K562 (cell line): ENCODE data around the gene GFOD1. TPM values are rescaled to one million over a fixed set of nuclear protein-coding genes. Genes with fewer than 3 reads are reported as not detected.
A peak's percentile ranks its signal among the peaks of the same experiment; 100 is the strongest.

Experiments used
- ASH1L ChIP-seq: fragments of 450-650 bp; IDR thresholded peaks from 2 replicates; pipeline ENCODE4 v1.6.1; 2018; ENCODE audit warnings: borderline replicate concordance, mild to moderate bottlenecking, low read depth; ENCODE audit not compliant: partially characterized antibody
- CBFA2T2 ChIP-seq: fragments of 450-650 bp; conservative IDR thresholded peaks from 2 replicates; pipeline ENCODE4 v1.6.1; 2017; ENCODE audit warnings: mild to moderate bottlenecking
- CBFA2T3 ChIP-seq: fragments of 450-650 bp; IDR thresholded peaks from 2 replicates; pipeline ENCODE4 v1.6.1; 2017
- CBX3 ChIP-seq, 2 experiments: IDR thresholded peaks; 1 replicate in 1 of 2; 2 replicates in 1 of 2; pipeline ENCODE4 v1.6.1; 2012; ENCODE audit warnings: inconsistent platforms in 2 of 2, low read length in 2 of 2, borderline replicate concordance in 1 of 2, control low read depth in 1 of 2
- ELF2 ChIP-seq: fragments of 250-450 bp; sonication (Bioruptor Pico); IDR thresholded peaks from 2 replicates; pipeline ENCODE4 v1.5.0; 2021; ENCODE audit warnings: mild to moderate bottlenecking
- HDAC3 ChIP-seq: fragments of 450-650 bp; IDR thresholded peaks from 2 replicates; pipeline ENCODE4 v1.6.1; 2018; ENCODE audit warnings: borderline replicate concordance, mild to moderate bottlenecking, moderate library complexity; ENCODE audit not compliant: partially characterized antibody
- MCM2 ChIP-seq: fragments of 450-650 bp; IDR thresholded peaks from 2 replicates; pipeline ENCODE4 v1.6.1; 2017; ENCODE audit warnings: low read depth, mild to moderate bottlenecking
- MTA1 ChIP-seq: fragments of 450-650 bp; IDR thresholded peaks from 2 replicates; pipeline ENCODE4 v1.6.1; 2017; ENCODE audit warnings: borderline replicate concordance
- NBN ChIP-seq: fragments of 450-650 bp; IDR thresholded peaks from 2 replicates; pipeline ENCODE4 v1.6.1; 2016; ENCODE audit warnings: low read depth, mild to moderate bottlenecking
- NCOA1 ChIP-seq: fragments of 450-650 bp; IDR thresholded peaks from 2 replicates; pipeline ENCODE4 v1.6.1; 2016; ENCODE audit warnings: low read depth
- NFE2 ChIP-seq: IDR thresholded peaks from 2 replicates; pipeline ENCODE4 v1.6.1; 2014; ENCODE audit warnings: antibody characterized with exemption, low read depth
- NR2C2 ChIP-seq, 2 experiments: fragments of 200-800 bp in 1 of 2; sonication (Bioruptor generic) in 1 of 2; sonication (generic) in 1 of 2; formaldehyde crosslinking in 1 of 2; IDR thresholded peaks; 2 replicates each; pipeline versions ENCODE4 v1.6.1 to v1.8.0; 2016 to 2022; ENCODE audit warnings: mild to moderate bottlenecking in 1 of 2, missing compliant biosample characterization in 1 of 2, missing genetic modification characterization in 1 of 2, missing genetic modification reagents in 1 of 2
- POLR2AphosphoS5 ChIP-seq: IDR thresholded peaks from 2 replicates; pipeline ENCODE4 v1.6.1; 2011; ENCODE audit warnings: mild to moderate bottlenecking, low read depth, low read length, moderate library complexity; ENCODE audit not compliant: control insufficient read depth, insufficient read depth
- SMAD1 ChIP-seq: fragments of 150-350 bp; IDR thresholded peaks from 2 replicates; pipeline ENCODE4 v1.6.1; 2014; ENCODE audit warnings: low read length, low read depth; ENCODE audit not compliant: partially characterized antibody
- SOX6 ChIP-seq: fragments of 450-650 bp; IDR thresholded peaks from 2 replicates; pipeline ENCODE4 v1.6.1; 2014; ENCODE audit warnings: mild to moderate bottlenecking
- STAG1 ChIP-seq: sonication (generic); formaldehyde crosslinking; IDR thresholded peaks from 2 replicates; pipeline ENCODE4 v1.5.0; 2020; ENCODE audit warnings: missing genetic modification reagents, borderline replicate concordance
- TCFL5 ChIP-seq: fragments of 250-450 bp; sonication (Bioruptor Pico); conservative IDR thresholded peaks from 2 replicates; pipeline ENCODE4 v1.6.1; 2021; ENCODE audit warnings: mild to moderate bottlenecking, moderate library complexity, matching md5 sums
- ZNF143 ChIP-seq: sonication (generic); formaldehyde crosslinking; IDR thresholded peaks from 2 replicates; pipeline ENCODE4 v1.9.0; 2022; ENCODE audit warnings: mild to moderate bottlenecking, missing genetic modification reagents
- polyA plus RNA-seq, 8 experiments: library from polyadenylated mRNA; depleted of rRNA in 4 of 8; stranded (reverse) in 5 of 8; unstranded in 3 of 8; fragments of >200 nt; fragmentation: Nextera tagmentation in 2 of 8; fragmentation: Illumina TruSeq in 1 of 8; extraction: Ambion mirVana in 2 of 8; extraction: Trizol in 1 of 8; gene quantifications; 2 replicates each; pipeline versions ENCODE4 v1.2.1 to v1.2.3, GENCODE V29; 2011 to 2014; ENCODE audit warnings: inconsistent platforms in 1 of 8, missing spikeins in 1 of 8
- total RNA-seq, 7 experiments: library from RNA; depleted of rRNA in 6 of 7; stranded (reverse); fragments of >200 nt in 6 of 7; fragmentation: Illumina TruSeq in 2 of 7; extraction: Trizol in 2 of 7; gene quantifications; 2 replicates each; pipeline versions ENCODE4 v1.2.1 to v1.2.3, GENCODE V29; 2011 to 2021; ENCODE audit warnings: low replicate concordance in 1 of 7
- TF ChIP-seq, protein P1 (sequence below): fragments of 250-450 bp; sonication (Bioruptor Pico); IDR thresholded peaks from 2 replicates; pipeline ENCODE4 v1.8.0; 2021; ENCODE audit warnings: mild to moderate bottlenecking, moderate library complexity
- TF ChIP-seq, protein P2 (sequence below): sonication (generic); formaldehyde crosslinking; IDR thresholded peaks from 2 replicates; pipeline ENCODE4 v1.8.0; 2023; ENCODE audit warnings: mild to moderate bottlenecking, missing genetic modification reagents
- TF ChIP-seq, protein P3 (sequence below): IDR thresholded peaks from 2 replicates; pipeline ENCODE4 v1.6.1; 2012; ENCODE audit warnings: low read depth, low read length, improper control_type of control experiment, borderline replicate concordance

Gene GFOD1
- total and polyA plus RNA-seq, 9 of the 15 experiments (the other 6 are each of a cell fraction or from before 2014, with no cell fraction given): 3.8 to 12.0 (median 8.2) TPM

DNA sequence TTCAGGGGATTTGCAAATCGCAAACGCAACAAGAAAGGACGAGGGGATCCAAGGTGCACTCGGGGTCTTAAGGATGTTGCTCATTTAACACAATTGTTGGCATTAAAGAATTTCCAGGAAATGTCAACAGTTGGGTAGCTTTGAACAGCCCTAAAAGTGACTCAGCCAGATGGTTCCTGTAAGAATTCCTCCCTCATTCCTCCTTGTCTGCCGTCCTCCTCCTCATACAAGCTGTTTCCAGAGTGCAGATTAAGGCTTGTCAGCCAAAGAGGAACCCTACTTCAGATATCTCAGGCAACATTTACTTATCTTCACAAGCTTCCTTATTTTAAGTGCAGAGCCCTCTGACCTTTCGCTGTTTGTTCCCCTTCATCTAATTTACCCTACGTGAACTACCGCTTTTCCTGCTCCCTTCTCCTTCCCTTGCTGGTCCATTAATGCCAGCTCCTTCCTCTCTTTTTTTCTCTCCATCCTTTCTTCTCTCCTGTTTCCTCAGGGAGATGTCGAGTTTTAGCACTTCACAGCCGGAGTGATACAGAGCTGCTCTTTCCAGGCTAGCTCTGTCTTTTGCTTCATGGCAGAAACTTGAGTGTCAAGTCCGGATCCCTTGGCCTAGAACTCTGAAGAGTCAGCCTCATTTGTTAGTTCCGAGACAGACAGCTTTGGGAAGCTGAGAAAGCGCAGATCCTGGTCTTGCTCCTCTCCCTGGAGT, 132.9 kb downstream of the GFOD1 start (continued):
- TF ChIP-seq MTA1 (peak; percentile 89; the same call in 1 of the 2 replicates), ZNF143 (CRISPR knock-in tag) (no peak), ASH1L (peak; percentile 1), SOX6 (peak; percentile 92), TCFL5 (peak; percentile 9; the same call in 1 of the 2 replicates), CBFA2T2 (peak; percentile 93), NCOA1 (peak; percentile 87), SMAD1 (no peak), MCM2 (no peak), ELF2 (CRISPR knock-in tag) (no peak), NBN (peak; percentile 78; the same call in 1 of the 2 replicates), CBFA2T3 (peak; percentile 97), NR2C2 (CRISPR knock-in tag; IDR thresholded peaks at IDR 0.05) (peak; percentile 61; the same call in 1 of the 2 replicates), NR2C2 (tag; IDR thresholded peaks at IDR 0.05) (peak; percentile 88), POLR2AphosphoS5 (peak; percentile 79), NFE2 (peak; percentile 82), HDAC3 (peak; percentile 78), CBX3 (IDR thresholded peaks at IDR 0.05; ENCODE audit: borderline replicate concordance in 1 of 2, low read length in 2 of 2) (0 out of 3 replicates have a peak, but pooled peaks of 1 of the 2 experiments have one; percentile 5), STAG1 (no peak)
- TF ChIP-seq, protein P1, sequence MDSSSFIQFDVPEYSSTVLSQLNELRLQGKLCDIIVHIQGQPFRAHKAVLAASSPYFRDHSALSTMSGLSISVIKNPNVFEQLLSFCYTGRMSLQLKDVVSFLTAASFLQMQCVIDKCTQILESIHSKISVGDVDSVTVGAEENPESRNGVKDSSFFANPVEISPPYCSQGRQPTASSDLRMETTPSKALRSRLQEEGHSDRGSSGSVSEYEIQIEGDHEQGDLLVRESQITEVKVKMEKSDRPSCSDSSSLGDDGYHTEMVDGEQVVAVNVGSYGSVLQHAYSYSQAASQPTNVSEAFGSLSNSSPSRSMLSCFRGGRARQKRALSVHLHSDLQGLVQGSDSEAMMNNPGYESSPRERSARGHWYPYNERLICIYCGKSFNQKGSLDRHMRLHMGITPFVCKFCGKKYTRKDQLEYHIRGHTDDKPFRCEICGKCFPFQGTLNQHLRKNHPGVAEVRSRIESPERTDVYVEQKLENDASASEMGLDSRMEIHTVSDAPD (CRISPR knock-in tag): no peak
- TF ChIP-seq, protein P2, sequence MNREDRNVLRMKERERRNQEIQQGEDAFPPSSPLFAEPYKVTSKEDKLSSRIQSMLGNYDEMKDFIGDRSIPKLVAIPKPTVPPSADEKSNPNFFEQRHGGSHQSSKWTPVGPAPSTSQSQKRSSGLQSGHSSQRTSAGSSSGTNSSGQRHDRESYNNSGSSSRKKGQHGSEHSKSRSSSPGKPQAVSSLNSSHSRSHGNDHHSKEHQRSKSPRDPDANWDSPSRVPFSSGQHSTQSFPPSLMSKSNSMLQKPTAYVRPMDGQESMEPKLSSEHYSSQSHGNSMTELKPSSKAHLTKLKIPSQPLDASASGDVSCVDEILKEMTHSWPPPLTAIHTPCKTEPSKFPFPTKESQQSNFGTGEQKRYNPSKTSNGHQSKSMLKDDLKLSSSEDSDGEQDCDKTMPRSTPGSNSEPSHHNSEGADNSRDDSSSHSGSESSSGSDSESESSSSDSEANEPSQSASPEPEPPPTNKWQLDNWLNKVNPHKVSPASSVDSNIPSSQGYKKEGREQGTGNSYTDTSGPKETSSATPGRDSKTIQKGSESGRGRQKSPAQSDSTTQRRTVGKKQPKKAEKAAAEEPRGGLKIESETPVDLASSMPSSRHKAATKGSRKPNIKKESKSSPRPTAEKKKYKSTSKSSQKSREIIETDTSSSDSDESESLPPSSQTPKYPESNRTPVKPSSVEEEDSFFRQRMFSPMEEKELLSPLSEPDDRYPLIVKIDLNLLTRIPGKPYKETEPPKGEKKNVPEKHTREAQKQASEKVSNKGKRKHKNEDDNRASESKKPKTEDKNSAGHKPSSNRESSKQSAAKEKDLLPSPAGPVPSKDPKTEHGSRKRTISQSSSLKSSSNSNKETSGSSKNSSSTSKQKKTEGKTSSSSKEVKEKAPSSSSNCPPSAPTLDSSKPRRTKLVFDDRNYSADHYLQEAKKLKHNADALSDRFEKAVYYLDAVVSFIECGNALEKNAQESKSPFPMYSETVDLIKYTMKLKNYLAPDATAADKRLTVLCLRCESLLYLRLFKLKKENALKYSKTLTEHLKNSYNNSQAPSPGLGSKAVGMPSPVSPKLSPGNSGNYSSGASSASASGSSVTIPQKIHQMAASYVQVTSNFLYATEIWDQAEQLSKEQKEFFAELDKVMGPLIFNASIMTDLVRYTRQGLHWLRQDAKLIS (CRISPR knock-in tag): 0 out of 2 replicates have a peak, but pooled peaks have one; percentile 54
- TF ChIP-seq, protein P3, sequence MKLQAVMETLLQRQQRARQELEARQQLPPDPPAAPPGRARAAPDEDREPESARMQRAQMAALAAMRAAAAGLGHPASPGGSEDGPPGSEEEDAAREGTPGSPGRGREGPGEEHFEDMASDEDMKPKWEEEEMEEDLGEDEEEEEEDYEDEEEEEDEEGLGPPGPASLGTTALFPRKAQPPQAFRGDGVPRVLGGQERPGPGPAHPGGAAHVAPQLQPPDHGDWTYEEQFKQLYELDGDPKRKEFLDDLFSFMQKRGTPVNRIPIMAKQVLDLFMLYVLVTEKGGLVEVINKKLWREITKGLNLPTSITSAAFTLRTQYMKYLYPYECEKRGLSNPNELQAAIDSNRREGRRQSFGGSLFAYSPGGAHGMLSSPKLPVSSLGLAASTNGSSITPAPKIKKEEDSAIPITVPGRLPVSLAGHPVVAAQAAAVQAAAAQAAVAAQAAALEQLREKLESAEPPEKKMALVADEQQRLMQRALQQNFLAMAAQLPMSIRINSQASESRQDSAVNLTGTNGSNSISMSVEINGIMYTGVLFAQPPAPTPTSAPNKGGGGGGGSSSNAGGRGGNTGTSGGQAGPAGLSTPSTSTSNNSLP: 0 out of 2 replicates have a peak, but pooled peaks have one; percentile 33
